GM18873 (cell line): ENCODE measurements around the gene ATL2.
"Not testable (repeated sequence)": the region's sequence is repeated elsewhere in the genome, so short reads cannot be mapped to it uniquely, and the experiment has no call there.

Source experiments
- ATAC-seq: cut with Tn5 transposase; IDR thresholded peaks from one replicate; pipeline ENCODE4 v1.9.1; 2021; ENCODE audit warnings: mild to moderate bottlenecking, moderate library complexity, moderate number of reproducible peaks; ENCODE audit not compliant: unreplicated experiment, low FRiP score

Gene ATL2

DNA sequence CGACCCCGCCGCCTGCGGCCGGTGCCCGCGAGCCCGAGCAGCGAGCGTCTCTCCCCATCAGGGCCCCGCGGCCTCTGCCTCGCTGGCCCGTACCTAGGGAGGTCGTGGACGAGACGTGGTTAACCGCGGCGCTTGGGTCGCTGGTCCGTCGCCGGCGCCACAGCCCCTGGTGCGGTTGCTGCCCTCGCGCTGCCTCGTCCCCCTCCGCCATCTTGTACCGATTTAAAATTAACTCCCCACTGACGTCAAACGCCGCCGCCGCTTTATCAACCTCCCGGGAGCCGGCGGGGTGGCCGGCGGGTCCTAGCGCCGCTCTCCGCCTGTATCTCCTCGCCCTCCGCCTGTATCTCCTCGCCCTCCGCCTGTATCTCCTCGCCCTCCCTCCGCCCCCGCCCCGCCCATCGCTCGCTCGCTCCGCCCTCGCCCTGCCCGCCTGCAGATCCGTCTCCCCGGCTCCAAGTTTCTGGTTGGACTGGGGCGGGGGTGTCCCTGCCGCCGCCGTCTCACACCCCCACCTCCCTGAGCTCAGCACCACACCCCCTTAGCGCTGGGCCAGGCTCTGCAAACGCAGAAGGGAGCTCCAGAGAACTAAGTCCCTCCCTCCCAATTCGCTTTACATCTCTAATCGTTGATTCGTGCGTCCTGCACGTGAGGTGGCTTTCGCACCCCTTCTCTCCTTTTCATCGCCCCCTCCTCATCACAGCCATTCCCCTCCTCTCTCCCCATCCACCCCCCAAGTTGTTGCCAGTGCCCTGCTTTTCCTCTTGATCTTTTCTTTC is at the start of gene ATL2:
ATL2 (minus strand) TSS at position 224 of the 779 bp plus-strand sequence; CDS start at position 211, 13 bp downstream.
- ATAC-seq, result peak; percentile 74

DNA sequence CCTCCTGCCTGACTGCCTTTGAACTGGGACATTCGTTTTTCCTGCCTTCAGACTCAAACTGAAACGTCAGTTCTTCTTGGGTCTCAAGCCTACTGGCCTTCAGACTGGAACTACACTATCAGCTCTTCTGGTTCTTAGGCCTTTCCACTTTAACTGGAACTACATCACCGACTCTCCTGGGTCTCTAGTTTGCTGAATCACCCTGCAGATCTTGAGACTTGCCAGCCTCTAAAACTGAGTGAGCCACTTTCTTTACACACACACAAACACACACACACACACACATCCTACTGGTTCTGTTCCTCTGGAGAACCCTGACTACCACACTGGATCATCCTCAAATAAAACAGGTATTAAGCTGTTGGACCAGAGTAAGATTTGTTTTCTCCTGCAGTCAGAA is 46.7 kb upstream of the ATL2 start:
- ATAC-seq, result no peak

DNA sequence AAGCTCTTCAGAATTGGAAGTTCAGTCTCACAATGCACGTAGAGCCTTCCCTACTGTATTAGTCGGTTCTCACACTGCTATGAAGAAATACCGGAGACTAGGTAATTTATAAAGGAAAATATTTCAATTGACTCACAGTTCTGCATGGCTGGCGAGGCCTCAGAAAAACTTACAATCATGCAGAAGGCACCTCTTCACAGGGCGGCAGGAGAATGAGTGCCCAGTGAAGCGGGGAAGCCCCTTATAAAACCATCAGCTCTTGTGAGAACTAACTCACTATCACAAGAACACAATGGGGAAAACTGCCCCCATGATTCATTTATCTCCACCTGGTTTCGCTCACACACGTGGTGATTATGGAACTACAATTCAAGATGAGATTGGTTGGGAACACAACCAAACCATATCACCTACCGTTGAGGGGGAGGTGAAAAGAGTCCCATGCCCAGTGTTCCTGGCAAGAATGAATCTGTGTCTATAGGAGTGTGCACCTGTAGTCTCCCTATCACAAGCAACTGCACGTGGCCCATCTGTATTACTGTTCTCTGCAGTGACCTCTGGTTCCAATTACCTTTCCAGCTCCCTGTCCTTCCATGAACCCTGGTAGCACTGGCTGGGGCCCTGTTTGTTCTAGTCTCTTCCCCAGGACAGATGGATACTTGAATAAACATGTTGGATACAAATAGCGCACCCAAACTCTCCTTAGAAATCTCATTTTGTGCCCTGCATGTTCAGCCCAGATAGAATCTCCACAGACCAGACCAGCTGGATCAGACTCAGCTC is 44.4 kb upstream of the ATL2 start:
- ATAC-seq, result no peak

DNA sequence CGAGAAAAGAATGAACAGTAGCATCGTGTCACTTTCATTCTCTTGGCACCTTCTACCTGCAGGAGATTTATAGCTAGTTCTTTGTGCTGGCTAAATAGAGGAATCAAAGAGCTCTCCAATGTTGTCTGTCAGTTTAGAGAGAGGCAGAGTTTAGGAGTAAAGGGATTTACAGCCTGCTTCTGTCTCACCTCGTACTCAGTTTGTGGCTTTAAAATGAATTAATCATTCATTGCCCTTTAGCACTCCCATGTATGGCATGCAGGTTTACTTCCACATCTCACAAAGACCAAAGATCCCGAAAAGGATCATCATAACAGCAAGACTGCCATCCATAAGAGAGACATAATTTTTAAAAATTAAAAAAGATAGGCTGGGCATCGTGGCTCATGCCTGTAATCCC is 42.4 kb upstream of the ATL2 start:
- ATAC-seq, result no peak

DNA sequence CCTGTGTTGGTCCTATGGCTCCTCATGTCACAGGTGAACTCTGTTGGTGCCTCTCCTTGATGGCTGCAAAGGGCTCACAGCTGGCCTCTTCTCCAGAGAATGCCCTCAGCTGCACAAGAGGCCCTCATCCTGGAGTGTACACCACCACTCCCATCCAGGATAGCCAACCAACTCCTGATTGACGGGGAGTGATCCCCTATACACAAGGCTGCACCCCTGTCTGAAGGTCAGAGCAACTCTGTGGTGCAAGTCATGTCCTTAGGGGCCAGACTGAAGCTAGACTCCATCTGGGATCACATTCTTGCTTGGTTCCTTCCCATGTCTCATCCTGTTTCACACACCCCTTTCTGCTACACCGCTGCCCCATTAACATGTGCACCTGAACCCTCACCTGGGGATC is 41.7 kb upstream of the ATL2 start:
- ATAC-seq, result no peak

DNA sequence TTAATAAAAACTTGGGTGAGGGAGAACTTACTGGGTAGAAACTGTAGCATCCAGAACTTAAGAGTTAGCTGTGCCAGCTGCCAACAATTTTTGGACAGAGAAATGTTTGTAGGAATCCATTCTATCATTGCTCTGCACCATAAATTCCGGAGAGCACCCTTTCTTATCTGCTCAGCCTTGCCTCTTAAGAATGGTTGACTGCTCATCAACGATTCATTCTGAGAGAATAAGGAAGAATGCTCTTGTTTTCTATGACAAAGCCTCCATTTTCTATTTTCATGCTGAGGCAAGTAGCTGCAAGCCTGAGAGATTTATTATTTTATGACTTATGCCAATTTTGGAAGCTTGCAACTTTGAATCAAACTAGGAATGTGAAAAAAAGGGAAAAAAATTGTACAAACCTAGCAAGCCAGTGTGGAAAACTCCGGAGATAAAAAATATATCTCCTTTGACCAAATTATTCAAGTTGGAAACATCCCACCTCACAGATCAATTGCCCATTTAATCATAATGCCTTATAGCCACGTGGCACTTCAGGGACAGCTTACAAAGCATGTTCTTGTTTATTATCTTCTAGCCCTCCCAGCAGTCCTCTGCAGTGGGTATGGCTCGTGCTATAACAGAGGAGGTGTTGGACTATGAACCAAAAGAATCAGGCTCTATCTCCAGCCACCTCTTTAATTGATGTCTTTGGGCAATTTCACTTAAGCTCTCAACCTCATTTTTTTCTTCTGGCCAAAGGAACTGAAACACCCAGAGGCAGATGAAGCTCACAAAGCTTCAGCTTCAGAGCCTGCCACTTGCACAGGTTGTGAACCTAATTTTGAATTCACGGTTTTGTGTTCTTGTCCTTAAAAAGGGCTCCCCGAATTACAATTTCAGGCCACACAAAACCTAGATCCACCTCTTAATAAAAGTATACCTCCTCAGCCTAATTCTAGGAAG is 40.9 kb upstream of the ATL2 start:
- no peak for ATAC-seq

DNA sequence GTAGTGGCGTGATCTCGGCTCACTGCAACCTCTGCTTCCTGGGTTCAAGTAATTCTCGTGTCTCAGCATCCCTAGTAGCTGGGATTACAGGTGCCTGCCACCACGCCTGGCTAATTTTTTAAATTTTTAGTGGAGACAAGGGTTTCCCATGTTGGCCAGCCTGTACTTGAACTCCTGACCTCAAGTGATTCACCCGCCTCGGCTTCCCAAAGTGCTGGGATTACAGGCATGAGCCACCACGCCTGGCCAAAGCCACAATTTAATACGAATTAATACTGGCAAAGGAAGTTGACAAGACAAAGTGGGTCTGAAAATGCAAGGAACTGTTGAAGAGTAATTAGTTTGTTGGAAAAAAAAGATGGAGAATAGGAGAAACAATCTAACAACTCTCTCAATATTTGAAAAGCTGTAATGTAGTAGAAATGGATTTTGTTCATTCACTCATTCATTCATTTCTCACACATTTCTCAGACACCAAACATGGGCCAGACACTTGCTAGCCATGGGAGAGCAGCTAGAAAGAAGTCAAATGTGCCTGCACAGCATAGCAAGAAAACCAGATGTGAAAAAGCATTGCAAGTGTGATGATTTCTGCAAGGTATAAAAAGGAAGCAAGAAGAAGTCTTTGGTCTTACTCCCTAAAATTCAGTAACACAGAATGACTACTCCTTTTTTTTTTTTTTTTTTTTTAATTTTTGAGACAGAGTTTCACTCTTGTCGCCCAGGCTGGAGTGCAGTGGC is 39.4 kb upstream of the ATL2 start:
- no peak for ATAC-seq

DNA sequence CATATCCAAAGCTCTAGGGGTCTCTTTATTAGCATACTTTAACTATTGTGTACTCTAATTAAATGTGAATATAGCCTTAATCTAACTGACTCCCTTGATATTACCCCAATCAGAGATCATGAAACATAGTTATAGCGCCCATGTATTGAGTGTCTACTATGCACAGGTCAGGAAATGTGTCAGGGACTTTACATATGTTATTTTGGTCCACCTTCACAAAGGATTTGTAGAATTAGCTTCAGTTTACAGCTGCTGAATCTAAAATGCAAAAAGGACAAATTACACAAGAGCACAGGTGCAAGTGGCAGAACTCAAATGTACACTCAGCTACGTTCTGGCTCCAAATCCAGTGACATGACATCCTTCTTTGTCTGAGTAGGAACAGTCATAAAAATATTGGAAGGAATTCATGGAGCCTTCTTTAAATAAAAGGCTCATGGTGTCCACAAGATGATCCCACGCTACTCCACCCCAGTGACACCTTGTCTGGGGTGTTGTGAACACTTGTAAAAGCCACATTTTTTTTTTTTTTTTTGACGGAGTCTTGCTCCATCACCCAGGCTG is 38.7 kb upstream of the ATL2 start:
- ATAC-seq, result no peak

DNA sequence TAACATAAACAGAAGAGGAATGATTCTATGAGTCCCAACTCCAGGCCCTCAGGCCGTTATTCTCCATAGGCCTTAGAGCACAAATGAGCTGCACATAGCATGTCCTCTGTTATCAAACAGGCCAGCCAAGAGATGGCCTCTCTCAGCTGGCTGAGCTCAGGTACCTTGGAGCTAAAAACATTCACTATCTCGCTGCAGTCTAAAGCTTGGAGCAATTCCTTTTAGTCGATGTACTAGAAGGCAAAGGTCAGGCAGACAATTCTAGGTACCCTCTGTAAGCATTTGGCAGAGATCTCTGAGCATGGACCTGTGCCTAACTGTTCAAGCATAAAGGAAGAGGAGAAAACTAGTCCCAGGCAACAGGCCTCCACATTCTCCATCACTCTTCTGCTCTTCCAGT is 38.0 kb upstream of the ATL2 start:
- ATAC-seq, result no peak

DNA sequence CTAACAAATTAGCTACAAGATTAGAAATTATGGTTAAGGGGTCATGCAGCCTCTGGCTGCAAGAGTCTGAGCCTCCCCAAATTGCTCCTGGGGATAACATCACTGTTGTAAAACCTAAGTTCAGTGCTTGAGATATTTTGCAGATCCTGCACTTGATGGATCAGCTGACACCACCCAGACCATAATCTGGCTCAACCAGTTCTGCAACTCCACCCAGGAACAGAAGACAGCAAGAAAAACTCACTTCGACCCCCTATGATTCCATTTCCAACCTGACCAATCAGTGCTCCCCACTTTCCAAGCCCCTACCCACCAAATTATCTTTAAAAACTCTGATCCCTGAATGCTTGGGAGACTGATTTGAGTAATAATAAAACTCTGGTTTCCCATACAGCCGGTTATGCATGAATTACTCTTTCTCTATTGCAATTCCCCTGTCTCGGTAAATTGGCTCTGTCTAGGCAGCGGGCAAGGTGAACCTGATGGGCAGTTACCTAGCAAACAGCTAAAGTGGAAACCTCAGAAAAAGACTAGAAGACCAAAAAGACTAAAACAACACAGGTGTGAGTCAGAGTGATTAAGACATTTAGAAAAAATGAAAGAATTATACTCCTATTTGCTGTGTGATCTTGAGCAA is 35.3 kb upstream of the ATL2 start:
- ATAC-seq, result not testable (repeated sequence)

DNA sequence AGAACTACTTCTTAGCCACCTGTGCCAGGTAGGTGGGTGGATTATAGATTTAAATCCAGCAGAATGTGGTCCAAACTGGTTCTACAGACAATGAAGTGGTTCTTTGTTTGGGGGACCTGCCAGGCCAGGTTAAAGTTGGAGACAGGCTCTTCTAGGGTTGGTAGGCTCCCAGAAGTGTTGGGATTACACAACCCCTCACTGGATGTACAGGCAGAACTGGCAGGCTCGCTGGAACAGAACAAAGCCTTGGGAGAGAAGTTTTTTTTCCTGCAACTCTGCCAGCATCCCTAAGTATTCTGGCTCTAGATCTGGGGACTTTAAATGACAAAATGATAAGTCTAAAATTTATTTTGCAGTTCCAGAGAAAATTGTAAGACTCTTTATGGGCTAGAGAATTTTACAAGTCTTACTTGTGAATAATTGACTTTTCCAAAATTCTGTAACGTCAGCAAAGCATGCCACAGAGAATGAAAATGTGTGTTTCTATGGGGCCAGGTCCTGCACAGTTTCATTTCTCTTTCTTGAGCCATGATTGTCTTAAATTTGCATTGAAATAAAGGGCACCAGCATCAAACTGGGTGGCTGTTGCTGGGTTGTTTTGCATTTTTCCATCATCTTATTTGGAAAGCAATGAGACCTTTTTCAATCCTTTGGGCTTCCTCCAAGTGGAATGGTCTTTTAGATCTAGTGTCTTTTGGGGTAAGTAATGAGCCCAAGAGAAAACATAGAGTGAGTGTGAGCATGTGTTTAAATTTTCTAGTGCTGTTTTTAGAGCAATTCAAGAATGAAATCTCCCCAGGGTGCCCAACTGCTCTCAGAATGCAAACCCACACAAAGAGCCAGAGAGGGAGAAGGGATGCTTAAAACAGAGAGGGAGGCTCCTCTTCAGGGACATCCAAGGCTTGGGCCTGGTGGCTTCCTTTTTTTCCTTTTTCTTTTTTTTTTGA is 32.4 kb upstream of the ATL2 start:
- peak; percentile 69 for ATAC-seq

DNA sequence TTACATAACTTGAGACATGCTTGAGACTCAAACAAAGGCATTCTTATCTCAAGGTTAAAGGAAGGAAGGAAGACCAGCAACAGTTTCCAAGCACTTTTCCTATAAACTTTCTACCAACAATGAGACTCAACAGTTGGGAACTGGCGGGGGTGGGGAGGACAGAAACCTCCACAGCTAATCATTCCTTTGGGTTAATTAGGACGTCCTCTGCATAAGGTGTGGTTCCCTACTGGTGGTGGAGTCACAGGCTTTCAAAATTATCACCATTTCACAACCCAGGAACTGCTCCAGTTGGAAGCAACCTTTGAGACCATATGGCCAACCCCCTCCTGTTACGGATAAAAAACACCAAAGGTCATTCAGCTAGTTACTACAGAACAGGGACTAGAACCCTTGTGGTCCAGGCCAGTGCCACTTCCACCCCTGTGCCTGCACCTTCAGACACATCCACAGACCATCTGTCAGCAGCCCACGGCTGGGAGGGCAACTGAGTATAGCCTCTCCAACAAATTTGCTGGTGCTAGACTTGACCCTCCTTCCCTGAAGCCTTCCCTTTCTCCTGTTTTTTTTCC is 30.1 kb upstream of the ATL2 start:
- ATAC-seq, result no peak

DNA sequence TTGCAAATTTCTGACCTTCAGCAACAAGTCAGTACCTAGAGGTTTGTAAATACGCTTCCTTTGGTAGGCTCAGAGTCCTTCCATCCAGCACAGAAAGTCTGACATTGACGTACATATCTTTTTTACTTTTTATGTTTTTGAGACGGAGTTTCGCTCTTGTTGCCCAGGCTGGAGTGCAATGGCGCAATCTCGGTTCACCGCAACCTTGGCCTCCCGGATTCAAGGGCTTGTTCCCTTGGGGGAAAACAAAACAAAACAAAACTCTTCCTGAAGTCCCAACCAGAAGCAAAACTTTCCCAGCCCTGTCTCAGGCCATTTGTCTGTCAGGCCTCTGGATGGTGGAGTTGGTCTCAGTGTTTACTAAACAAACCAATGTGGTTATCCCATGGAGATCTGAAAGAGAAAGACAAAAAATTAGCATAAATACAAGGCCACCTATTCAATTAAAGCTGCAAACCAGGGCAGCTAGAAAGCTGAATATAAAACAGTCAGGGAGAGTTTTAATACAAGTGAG is 29.6 kb upstream of the ATL2 start:
- no peak for ATAC-seq

DNA sequence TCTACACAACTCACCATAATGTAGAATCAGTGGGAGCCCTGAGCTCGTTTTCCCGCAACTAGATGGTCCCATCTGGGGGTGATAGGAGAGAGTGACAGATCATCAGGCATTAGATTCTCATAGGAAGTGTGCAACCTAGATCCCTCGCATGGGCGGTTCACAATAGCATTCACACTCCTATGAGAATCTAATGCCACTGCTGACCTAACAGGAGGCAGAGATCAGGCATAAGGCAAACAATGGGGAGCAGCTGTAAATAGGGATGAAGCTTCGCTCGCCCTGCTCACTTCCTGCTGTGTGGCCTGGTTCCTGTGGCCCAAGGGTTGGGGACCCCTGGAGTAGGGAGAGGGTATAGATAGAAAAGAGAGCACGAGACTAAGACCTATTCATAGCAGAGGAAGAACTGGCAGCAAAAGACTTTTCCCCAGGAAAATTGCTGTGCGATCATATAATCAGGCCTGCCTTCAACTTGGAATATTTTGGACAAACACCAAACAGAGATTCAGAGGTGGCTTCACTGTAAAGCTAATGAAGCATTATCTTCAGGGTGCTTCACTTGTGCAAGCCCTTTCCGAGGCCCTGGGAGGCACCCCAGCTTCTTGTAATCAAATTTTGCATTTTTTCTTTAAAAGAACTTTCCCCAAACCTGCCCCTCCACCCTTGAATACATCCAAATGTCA is 29.0 kb upstream of the ATL2 start:
- ATAC-seq, result no peak

DNA sequence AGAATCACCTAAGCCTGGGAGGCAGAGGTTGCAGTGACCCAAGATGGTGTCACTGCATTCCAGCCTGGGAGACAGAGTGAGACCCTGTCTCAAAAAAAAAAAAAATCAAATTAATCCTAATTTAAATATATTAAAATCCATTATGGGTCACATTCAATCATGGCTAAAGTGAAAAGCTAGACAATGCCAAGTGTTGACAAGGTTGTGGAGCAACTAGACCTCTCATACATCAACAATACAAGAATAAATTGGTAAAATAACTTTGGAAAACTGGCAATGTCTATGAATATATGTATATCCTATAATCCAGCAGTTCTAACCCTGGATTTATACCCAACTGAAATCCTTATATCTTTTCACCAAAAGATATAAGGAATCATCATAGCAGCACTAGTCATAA is 23.4 kb upstream of the ATL2 start:
- ATAC-seq, result no peak

DNA sequence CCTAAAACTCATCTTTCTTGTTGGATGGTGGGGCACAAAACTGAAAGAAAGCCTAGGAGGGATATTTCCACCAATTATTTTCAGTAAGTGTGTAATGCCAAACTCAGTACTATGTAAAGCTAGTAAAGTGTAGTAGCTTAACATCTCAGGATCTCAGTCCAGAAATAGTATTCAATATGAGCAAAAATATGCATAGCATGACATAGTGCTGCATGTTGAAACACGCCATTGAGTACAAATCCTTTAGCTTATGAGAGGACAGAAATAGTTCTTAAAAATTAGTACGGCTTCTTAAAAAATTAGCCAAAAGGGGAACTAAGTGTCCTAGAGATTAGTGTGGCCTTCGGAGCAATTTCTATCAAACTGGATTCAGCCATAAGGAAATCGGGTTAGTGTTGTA is 21.7 kb upstream of the ATL2 start:
- ATAC-seq, result no peak

DNA sequence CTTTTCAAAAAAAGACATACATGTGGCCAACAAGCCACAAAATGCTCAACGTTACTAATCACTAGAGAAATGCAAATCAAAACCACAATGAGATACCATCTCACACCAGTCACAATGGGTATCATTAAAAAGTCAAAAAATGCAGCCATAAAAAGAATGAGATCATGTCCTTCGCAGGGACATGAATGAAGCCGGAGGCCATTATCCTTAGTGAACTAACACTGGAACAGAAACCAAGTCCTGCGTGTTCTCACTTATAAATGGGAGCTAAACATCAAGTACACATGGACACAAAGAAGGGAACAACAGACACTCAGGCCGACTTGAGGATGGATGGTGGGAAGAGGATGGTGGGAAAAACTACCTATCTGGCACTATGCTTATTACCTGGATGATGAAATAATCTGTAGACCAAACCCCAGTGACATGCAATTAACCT is 17.8 kb upstream of the ATL2 start:
- no peak for ATAC-seq
